Fibroblast of lung (primary cell): ENCODE data around the gene VPS26B.

ENCODE experiments used
- EZH2 ChIP-seq: IDR thresholded peaks from 2 replicates; pipeline ENCODE4 v1.5.1; 2012; ENCODE audit warnings: low read length, control low read depth, mild to moderate bottlenecking; ENCODE audit errors: missing control alignments
- TF ChIP-seq, protein P1 (sequence below), 2 donors: IDR thresholded peaks in 1 of 2; conservative IDR thresholded peaks in 1 of 2; 1 replicate in 1 of 2; 2 replicates in 1 of 2; pipeline ENCODE4 v1.5.1; 2011 to 2012; ENCODE audit warnings: low read length in 2 of 2, control low read depth in 1 of 2, inconsistent platforms in 1 of 2, low read depth in 1 of 2, mild to moderate bottlenecking in 1 of 2

DNA sequence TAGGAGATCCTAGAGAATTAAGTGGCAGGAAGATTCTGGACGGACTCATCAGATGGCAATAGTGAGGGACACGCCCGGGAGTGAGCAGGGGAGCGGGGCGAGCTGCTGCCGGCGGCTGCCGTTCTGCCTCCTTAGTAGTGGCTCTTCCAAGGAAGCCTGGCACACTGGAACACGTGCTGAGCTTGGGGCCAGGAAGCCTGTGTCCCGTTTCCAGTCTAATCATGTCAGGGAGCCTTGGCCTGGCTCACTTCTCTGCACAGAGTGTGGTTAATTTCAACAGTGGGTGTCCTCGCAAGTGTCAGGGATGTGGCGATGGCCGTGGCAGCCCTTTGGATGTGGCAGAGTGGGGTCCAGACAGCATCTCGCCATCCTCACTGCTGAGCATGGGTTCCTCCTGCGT, 68.2 kb downstream of the VPS26B start:
- TF ChIP-seq, protein P1, sequence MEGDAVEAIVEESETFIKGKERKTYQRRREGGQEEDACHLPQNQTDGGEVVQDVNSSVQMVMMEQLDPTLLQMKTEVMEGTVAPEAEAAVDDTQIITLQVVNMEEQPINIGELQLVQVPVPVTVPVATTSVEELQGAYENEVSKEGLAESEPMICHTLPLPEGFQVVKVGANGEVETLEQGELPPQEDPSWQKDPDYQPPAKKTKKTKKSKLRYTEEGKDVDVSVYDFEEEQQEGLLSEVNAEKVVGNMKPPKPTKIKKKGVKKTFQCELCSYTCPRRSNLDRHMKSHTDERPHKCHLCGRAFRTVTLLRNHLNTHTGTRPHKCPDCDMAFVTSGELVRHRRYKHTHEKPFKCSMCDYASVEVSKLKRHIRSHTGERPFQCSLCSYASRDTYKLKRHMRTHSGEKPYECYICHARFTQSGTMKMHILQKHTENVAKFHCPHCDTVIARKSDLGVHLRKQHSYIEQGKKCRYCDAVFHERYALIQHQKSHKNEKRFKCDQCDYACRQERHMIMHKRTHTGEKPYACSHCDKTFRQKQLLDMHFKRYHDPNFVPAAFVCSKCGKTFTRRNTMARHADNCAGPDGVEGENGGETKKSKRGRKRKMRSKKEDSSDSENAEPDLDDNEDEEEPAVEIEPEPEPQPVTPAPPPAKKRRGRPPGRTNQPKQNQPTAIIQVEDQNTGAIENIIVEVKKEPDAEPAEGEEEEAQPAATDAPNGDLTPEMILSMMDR (conservative IDR thresholded peaks at IDR 0.05 in 1 of 2, IDR thresholded peaks at IDR 0.05 in 1 of 2; ENCODE audit: low read depth in 1 of 2, low read length in 2 of 2), result no peak
- no peak for TF ChIP-seq EZH2
